RPMI7951 (cell line): ENCODE results near the gene ADGRL3. TPM values are rescaled to one million over a fixed set of nuclear protein-coding genes. Genes with fewer than 3 reads are reported as not detected.

Experiments
- DNase-seq: peaks from one replicate; pipeline ENCODE4 v3.0.0-alpha.2; 2012; ENCODE audit warnings: low read depth
- total RNA-seq: library from RNA; depleted of rRNA; stranded (reverse); fragments of >200 nt; shearing (Covaris generic); gene quantifications from 2 replicates; pipeline ENCODE4 v1.2.3, GENCODE V29; 2014

ADGRL3 gene
- total RNA-seq, 1 experiment from 2014 or later = not detected

DNA sequence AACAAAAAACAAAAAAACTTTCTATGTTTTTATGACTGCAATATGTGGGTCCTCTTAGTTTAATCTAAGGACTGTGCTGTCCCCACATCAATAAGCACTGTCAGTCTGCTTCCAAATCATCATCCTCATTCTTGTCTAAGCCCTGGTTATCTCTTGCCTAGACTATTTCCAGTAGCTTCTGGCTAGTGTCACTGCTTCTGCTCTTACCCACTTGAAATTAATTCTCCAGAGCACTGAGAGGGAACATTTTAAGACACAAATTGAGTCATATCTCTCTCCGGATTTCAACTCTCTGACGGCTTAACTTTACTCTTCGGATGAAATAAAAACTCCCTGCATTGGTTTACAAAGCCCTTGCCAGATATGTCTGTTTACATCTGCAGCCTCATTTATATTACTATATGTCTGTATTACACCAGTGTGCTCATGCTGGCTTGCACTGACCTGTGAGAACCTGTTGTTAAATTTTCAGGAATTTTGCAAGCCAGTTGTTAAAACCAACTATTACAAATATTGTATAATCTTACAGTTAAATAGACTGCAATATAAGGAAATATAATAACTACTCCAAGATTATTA is 345.9 kb downstream of the ADGRL3 start:
- no peak for DNase-seq

GRCh38 chr4:61549336-61549735 is 349.2 kb downstream of the ADGRL3 start:
- no peak for DNase-seq

DNA sequence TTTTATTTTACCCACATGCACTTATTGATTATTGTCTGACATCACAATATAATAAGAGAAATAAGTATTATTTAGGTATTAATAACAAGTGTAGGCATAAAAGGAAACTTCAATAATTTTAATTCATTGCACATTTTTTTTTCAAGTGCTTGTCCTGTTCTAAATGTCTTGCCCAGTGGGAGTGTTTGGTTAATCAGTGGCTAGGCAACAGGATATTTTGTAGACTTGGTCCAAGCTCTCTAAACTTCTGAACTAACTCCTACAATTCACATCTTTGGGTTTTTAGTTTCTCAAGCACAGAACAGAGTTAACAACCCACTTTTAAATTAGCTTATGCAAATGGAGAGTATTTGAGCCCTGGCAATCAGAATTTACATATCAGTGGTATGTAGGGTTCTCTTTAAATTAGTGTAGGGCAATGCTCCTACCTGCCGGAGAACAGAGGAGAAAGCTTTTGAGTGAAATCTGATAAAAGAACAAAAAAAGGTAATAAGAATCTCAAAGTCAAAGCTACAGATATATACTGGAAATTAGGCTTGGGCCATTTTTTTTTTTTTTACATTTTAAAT is 353.5 kb downstream of the ADGRL3 start:
- DNase-seq = no peak

- DNase-seq = no peak
Observed at GRCh38 chr4:61555789-61556188, 355.7 kb downstream of the ADGRL3 start.

- DNase-seq = no peak
Observed at GRCh38 chr4:61556277-61556676, 356.2 kb downstream of the ADGRL3 start.

DNA sequence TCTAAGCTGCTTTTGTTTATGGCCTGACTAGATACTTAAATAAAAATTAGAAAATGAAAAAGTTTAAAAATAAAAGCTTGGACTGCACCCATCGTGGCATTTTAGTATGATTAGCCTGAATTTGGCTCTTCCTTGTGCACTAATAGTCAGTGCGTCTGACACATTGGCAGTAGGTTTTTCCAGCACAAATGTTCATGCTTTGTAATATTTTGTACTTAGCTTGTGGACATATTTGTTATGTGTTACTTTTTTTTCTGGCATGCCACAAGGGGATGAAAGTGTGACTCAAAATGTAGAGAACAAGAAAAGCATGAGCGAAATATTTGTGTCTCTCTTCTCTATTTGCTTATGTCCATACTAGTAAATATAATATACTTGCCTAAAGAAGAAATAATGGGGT is 359.3 kb downstream of the ADGRL3 start:
- no peak for DNase-seq

GRCh38 chr4:61561028-61561427 is 360.9 kb downstream of the ADGRL3 start:
- DNase-seq = no peak

DNA sequence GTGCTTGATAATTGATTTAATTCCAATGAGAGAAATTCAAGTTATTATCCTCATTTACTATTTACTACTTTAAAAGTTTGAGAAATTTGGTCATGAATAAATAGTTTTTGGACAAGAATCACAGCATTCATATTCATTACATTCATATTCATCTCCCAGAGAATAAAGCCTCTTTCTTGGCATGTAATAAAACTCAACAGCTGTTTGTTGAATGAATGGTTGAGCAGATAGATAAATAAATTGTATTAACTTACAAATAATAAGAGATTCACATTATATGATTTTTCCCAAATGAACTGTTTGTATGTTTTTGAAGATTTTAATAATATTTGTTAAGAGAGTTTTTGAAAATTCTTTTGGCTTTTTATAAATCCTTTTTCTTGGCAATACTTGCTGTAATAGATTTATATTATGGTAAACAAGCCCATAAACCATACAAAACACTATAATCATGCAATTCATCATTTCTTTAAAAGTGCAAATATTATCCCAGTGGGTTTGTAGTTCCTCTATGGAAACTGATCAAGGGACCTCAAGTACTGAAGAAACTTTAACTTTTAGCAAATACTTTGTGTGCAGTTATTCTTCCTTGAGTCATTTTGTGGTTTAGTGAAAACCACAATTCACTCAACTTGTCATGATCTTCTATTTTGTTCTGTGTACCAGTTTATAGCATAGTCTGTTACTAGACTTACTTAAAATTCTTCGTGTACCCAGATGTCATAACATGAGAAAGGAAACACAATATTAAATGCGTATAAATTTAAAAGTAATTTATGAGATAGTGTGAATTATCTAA is 371.8 kb downstream of the ADGRL3 start:
- peak; percentile 0 for DNase-seq

DNA sequence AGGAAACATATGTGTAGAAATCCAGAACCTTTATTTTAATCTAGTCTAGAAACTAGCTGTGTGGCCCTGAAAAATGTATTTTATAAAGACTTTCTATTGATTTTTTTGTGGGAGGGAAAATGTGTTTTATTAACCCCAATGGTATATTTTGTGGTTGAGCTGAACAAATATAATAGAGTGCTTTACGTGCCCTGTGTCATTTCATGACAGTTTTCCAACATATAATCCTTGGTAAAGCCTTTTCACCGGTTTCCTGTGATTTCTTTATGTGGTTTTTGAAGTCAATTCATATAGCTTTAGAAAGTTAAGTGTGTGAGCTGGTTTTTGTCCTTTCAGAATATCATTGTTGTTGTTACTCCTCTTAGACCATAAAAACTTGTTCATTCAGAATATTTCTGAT is 375.7 kb downstream of the ADGRL3 start:
- no peak for DNase-seq

- DNase-seq = no peak
Observed at GRCh38 chr4:61579786-61580185, 379.7 kb downstream of the ADGRL3 start.

- no peak for DNase-seq
Observed at GRCh38 chr4:61580721-61581377, 380.7 kb downstream of the ADGRL3 start.

GRCh38 chr4:61583696-61584095 is 383.6 kb downstream of the ADGRL3 start:
- no peak for DNase-seq

DNA sequence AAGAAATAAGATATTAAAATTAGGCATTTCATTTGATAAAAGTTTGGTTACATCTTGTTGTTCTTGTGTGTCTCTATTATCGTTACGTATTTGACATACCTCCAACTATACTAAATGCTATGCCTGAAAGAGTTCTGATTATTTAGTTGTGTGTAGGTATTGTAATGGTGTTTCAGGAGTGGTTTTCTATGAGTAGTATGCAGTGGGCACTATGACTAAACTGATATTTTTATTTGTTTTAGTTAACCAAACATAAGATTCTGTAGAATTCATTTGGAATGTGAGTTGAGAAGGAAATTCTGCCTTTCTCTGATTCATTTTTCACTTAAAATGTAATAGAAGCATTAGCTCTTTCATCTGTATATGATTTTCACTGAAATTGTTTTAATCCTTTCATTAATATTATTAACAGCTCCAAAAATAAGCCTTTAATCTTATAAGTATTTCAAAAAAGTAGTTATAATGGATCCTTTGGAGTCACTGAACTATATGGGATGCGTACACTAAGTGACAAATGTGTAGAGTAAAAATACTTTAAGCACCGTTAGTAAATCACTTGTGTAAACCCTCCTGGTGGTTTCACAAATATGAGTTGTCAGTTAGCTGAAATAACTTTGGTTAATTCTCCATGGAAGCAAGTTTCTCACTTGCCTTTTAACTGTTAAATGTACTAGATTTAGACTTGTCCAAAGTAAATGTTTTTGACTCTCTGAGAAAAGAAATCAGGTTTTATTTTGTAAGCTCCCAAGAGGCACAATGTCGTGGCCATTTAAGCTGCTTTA is 388.7 kb downstream of the ADGRL3 start:
- no peak for DNase-seq

DNA sequence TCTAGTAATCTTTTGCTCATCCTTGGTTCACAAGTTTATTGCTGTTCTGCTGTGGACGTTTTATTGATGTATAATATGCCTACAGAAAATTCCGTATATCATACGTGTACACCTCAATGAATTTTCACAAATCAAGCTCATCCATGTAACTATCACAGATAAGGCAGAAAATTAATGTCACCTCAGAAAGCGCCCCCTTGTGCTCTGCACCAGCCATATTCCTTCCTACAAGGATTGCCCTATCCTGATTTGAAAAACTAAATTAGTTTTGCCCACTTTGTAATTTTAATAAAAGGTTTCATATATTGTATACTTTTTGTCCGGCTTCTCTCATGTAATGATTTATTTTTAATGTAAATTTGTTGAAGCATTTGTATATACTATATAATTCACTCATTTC is 390.8 kb downstream of the ADGRL3 start:
- no peak for DNase-seq

- no peak for DNase-seq
Observed at GRCh38 chr4:61596606-61597340, 396.6 kb downstream of the ADGRL3 start.

- DNase-seq = no peak
Observed at GRCh38 chr4:61603086-61603485, 403.0 kb downstream of the ADGRL3 start.

DNA sequence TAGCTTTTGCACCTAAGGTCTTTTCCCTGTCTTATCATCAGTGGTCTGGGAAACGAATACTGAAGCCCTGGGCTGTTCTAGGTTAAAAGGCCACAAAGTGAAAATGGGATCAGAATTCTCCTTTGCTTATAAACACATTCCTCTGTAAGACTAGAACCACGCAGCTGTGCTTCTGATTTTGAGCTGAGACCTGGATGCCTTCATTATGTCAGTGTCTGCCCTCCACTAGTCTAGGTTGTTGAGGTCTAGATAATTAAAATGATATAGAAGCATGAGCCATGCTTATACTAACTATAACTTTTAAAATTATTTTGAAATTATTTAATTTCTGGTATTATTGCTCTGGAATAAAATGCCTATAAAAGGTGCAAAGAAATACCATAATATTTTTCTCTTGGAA is 403.9 kb downstream of the ADGRL3 start:
- DNase-seq = no peak

- DNase-seq = no peak
Observed at GRCh38 chr4:61605984-61606383, 405.9 kb downstream of the ADGRL3 start.

GRCh38 chr4:61614231-61614630 is 414.1 kb downstream of the ADGRL3 start:
- no peak for DNase-seq

- no peak for DNase-seq
Observed at GRCh38 chr4:61619528-61619927, 419.4 kb downstream of the ADGRL3 start.

DNA sequence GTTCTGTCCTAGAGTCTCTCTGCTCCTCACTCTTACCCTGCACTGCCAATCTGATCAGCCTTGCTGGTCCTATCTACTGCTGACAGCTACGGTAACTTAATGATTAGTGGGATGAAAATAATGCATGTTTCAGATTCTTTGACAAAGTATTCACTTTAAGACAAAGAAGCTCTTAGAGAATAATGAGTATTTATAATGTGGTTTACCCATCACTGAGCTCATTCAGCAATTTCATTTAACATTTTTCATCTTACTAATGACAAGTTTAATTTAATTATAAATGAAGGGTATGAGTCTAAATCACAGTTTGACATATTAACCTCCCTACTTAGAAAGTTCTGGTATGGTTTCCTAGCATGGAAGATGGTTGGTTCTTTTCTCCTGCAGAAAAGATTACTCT is 428.2 kb downstream of the ADGRL3 start:
- no peak for DNase-seq
